Sigmoid colon (tissue), 4 donors: ENCODE data around the gene ONECUT3.

Source experiments
- EP300 ChIP-seq, 4 donors: sonication (generic); formaldehyde crosslinking; IDR thresholded peaks; one replicate each; pipeline ENCODE4 v1.6.1; 2017; ENCODE audit warnings: antibody characterized with exemption in 4 of 4
- POLR2A ChIP-seq, 2 donors: fragments of 450-650 bp; IDR thresholded peaks; one replicate each; pipeline ENCODE4 v1.6.1; 2016; ENCODE audit warnings: antibody characterized with exemption in 2 of 2, mild to moderate bottlenecking in 2 of 2, moderate library complexity in 2 of 2

DNA sequence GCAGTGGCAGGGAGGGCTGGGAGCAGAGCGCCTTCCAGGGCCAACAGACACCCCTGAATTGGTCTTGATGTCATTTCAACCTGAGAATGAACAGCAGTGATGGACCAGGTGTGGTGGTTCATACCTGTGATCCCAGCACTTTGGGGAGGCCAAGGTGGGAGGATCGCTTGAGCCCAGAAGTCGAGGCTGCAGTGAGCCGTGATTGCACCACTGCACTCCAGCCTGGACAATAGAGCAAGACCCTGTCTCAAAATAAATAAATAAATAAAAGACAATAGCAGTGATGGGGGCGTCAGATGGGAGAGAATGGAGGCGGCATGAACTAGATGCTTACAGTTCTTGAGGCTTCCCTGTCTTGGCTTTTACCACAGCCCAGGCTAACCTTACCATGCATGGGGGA lies 46.1 kb upstream of the ONECUT3 start:
- TF ChIP-seq EP300 (IDR thresholded peaks at IDR 0.05) (no peak), POLR2A (IDR thresholded peaks at IDR 0.05) (no peak)
